Fibroblast of villous mesenchyme (primary cell): ENCODE measurements around the gene ERG28. TPM values are rescaled to one million over a fixed set of nuclear protein-coding genes. Genes with fewer than 3 reads are reported as not detected.

Experiments used
- DNase-seq: peaks from one replicate; pipeline ENCODE4 v3.0.0-alpha.2; 2010; ENCODE audit warnings: low read depth
- H3K4me3 ChIP-seq: 2 replicates; pipeline ENCODE4 v1.5.1; 2011; ENCODE audit warnings: low read depth, mild to moderate bottlenecking, low read length
- total RNA-seq: library from RNA; depleted of rRNA; stranded (reverse); fragments of >200 nt; gene quantifications from 2 replicates; pipeline ENCODE4 v1.2.3, GENCODE V29; 2012
- TF ChIP-seq, protein P1 (sequence below): IDR thresholded peaks from 2 replicates; pipeline ENCODE4 v1.5.1; 2012; ENCODE audit warnings: low read depth, mild to moderate bottlenecking, low read length; ENCODE audit not compliant: insufficient read depth

The ERG28 gene
- total RNA-seq, 1 donor = 13.0 TPM

DNA sequence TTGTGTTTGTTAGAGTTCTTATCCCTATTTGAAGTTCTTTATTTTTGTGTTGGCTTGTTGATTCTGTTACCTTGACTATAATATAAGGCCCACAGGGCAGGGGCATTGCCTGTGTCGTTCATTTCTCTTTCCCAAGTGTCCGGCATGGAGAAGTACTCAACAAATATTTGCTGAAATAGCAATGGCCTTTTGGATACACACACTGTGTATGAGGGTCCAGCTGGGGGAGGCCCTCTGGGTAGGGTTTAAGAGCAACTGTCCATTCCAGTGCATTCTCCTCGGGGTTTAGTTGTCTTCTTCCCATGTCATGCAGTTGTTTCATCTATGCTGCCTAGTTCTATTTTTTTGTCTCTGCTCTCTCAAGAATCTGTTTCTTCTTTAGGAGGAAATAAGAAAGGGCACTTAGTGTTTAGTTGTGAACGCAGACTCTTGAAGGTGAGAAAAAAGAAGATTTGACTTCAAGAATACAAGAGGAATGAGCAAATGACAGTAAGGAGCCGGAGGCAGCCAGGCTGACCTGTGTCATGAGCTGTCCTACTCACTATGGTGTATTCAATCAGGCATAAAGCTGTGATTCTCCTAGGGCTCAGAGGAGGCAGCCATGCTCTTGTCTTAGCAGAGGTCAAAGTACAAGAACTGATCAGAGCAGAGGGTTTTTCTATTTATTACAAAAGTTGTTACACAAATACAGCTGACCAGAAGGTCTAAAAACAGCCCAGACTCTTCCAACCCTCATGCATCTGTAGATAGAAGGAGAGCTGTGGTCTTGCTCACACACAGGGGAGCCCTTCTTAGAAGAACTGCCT lies 10.2 kb downstream of the ERG28 start:
- no peak overlapping the region for H3K4me3 ChIP-seq
- TF ChIP-seq, protein P1, sequence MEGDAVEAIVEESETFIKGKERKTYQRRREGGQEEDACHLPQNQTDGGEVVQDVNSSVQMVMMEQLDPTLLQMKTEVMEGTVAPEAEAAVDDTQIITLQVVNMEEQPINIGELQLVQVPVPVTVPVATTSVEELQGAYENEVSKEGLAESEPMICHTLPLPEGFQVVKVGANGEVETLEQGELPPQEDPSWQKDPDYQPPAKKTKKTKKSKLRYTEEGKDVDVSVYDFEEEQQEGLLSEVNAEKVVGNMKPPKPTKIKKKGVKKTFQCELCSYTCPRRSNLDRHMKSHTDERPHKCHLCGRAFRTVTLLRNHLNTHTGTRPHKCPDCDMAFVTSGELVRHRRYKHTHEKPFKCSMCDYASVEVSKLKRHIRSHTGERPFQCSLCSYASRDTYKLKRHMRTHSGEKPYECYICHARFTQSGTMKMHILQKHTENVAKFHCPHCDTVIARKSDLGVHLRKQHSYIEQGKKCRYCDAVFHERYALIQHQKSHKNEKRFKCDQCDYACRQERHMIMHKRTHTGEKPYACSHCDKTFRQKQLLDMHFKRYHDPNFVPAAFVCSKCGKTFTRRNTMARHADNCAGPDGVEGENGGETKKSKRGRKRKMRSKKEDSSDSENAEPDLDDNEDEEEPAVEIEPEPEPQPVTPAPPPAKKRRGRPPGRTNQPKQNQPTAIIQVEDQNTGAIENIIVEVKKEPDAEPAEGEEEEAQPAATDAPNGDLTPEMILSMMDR = no peak
- no peak for DNase-seq

GRCh38 chr14:75649773-75650172 lies 10.9 kb downstream of the ERG28 start:
- no peak for DNase-seq
- no peak overlapping the region for H3K4me3 ChIP-seq
- TF ChIP-seq, protein P1 = no peak

- DNase-seq = no peak
- TF ChIP-seq, protein P1 = no peak
- H3K4me3 ChIP-seq = no peak overlapping the region
These were observed 11.3 kb downstream of the ERG28 start for GRCh38 chr14:75649337-75649736.

DNA sequence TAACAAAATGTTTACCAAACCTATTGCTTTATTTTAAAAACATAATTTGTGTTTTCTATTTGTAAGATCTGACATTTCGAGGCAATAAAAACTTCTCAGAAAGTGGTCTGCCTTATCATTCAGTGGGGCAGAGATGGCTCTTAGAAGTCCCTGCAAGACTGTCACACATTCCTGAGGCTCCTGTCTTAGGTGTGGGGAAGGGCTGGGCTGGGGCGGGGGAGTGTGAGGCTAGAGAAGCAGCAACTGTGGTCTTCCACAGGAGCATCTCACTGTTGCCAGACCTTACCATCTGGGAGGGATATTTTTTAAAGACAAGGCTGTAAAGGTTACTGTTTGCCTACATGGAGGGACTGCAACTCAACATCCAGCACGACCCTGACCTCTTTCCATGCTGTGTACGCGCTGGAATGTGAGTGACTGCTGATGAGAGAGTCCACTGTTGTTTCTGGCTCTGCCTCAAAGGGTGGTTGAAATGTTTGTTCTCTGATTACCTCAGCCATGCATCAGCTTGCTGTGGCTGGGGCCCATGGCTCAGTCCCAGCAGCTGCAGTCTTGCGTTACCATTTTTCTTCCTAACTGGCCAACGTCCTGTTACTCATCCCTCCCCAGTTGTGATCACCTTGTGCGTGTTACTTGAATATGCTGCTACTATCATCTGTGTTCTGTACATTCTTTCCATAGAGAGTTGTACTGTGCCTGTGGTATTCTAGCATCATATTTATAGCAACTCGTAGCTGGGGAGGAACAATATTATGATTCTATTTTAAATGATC lies 12.4 kb downstream of the ERG28 start:
- TF ChIP-seq, protein P1 = no peak
- peak; percentile 89 for DNase-seq
- no peak overlapping the region for H3K4me3 ChIP-seq

DNA sequence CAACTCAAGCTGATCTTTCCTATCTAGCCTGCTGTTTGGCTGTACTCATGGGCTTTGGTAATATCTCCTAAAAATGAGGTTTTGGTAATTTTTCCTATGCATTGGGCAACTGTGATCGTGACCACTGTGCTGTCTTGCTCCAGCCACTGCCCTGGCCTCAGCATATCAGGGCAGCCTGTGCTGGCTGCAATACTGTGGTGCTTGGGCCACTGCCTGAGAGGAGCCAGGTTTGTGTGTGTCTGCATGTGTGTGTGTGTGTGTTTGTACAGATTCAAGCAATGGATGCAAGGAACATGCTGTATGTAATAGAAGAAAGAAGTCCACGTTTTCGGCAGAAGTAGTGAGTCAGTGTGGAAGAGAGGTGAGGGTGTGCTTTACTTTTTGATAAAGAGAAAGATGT lies 13.0 kb downstream of the ERG28 start:
- TF ChIP-seq, protein P1 = no peak

DNA sequence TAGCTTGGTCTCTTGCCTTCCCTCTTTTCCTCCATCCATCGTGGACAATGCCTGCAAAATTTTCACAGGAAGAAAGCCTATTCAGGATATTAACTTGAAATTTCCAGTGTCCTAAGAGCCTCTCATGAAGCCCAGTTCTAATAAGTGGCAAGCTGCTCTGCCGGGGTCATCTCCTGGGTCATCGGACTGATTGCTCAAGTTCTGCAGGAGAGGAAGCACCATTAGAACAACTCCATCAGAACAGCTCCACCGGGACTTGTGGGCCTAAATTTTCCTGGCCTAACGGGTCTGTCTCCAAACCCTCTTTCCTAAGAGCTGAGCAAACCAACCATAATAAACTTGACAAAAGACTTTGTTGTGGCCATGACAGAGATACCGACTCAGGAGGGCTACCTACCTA lies 13.9 kb downstream of the ERG28 start:
- DNase-seq = peak; percentile 23
- TF ChIP-seq, protein P1 = no peak
- no peak overlapping the region for H3K4me3 ChIP-seq

More for the DNA sequence above, 13.0 kb downstream of the ERG28 start:
- no peak overlapping the region for H3K4me3 ChIP-seq
- peak; percentile 37 for DNase-seq
